HG02610 (cell line): ENCODE measurements around the gene ABCF1.

Experiments
- ATAC-seq: cut with Tn5 transposase; IDR thresholded peaks from one replicate; pipeline ENCODE4 v1.9.1; 2021; ENCODE audit warnings: mild to moderate bottlenecking, moderate library complexity; ENCODE audit not compliant: unreplicated experiment

ABCF1 gene

GRCh38 chr6:30599625-30600324 lies 28.5 kb downstream of the ABCF1 start:
- ATAC-seq, result no peak

- ATAC-seq, result no peak
Measured at GRCh38 chr6:30600451-30600961, 29.3 kb downstream of the ABCF1 start.

DNA sequence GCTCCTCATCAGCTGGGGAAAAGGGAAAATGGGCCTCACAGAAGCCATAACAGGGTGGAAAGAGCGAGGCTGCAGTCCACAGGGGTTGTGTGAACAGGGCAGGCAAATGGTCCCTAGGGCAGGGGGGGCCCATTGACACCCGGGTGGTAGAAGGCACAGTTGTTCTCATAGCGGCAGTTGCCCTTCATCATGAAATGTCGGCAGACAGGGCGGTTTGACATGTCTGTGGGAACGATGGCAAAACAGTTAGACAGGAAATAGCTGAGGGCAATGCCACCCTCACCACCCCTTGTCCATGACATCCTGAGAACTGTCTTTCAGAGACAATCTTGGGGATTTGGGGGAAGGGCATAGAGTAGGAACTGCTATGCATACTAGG lies 30.2 kb downstream of the ABCF1 start:
- no peak for ATAC-seq

- no peak for ATAC-seq
Measured at GRCh38 chr6:30601815-30602641, 30.8 kb downstream of the ABCF1 start.

DNA sequence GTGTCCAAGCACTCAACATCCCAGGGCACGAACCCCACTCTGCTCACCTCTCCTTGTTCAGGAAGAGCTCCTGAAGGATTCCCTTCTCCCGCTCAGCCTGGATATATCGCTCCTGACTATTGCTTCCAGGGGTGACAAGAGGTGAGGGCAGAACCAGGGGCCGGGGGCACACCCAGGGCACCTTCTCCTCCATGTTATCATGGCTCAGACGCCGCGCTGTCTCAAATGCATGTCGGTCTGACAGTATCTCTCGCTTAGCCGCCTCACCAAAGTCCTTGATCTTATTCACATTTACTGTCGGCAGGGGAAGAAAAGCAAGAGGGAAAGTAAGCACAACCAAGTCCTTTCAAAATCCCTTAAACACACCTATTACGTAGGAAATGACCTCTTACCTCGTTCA lies 32.7 kb downstream of the ABCF1 start:
- no peak for ATAC-seq

GRCh38 chr6:30610065-30610464 lies 38.8 kb downstream of the ABCF1 start:
- ATAC-seq, result no peak

GRCh38 chr6:30611150-30611855 lies 40.1 kb downstream of the ABCF1 start:
- no peak for ATAC-seq

GRCh38 chr6:30611856-30612194 lies 40.6 kb downstream of the ABCF1 start:
- no peak for ATAC-seq

DNA sequence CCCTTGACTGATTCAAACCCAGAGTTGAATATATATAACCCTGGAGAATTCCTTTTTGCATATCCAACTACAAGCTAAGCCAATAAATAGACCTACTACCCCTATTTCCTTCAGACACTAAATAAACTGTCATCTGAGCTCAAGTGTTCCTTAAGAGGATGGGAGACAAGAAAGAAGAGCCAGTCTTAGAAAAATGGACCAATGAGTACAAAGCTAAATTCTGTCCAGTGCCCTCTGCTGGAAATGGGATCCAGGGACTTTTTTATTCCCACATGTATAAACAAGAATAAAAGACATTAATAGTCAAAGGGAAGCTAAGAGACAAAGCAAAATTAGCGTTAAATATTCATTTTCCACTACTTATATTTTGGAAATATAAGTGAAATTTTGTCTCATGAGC lies 41.0 kb downstream of the ABCF1 start:
- ATAC-seq, result no peak

GRCh38 chr6:30612687-30613248 lies 41.5 kb downstream of the ABCF1 start:
- ATAC-seq, result no peak

GRCh38 chr6:30613251-30614043 lies 42.2 kb downstream of the ABCF1 start:
- ATAC-seq, result no peak

- no peak for ATAC-seq
Measured at GRCh38 chr6:30614044-30614842, 43.0 kb downstream of the ABCF1 start.

DNA sequence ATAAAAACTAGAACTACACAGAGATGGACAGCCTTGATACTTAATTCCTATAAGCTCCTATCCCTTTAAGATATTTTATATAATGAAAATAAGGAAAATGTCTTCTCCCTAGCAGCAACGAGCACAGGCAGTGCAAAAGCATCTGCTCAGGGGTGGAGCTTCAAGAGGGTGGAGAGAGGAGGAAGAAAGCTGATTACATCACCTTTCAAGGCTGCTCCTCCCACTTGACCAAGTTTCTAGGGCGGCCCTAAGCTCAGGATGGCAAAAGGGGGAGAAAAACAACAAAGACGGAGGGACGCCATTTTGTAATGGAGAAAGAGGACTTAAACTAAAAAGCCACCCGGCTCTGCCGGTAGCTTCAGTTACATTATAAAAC lies 43.6 kb downstream of the ABCF1 start:
- ATAC-seq, result peak; percentile 52

- no peak for ATAC-seq
Measured at GRCh38 chr6:30615219-30615957, 44.1 kb downstream of the ABCF1 start.

DNA sequence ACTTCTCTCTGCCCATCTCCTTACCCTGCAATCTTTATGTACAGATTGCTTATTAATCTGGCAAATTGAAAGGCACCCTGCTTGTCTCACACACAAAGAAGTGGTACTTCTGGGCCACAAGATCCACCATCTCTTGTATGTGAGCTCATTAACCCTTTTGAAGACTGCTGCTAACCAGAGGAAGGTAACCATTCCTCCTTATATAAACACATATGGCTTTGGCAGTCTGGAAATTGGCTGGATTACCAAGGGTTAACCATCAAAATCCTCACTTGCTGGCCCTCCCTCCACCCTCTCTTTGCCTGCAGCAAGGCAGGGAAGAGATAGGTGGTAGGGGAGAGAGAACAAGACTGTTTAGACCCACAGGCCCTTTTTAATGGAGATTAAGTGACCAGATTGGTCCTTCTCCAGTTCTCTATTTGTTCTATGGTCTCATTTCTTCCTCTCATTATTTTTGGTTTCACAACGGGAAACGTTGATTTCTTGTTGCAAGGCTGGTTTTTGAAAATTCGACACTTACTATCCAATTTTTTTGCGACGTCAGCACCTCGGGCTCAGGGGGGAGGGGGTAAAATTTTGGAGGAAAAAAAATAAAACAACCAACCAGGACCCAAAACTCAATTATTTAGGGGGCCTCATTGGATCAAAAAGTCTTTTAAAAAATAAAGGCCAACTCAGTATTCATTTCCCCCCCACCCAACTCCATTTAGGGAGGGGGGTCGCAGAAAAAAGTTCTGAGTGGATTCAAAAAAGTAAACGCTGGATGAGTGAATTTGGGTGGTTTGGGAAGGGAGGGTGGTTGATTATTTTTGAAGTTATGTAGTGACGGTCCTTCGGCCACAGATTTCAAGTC lies 44.9 kb downstream of the ABCF1 start:
- ATAC-seq, result no peak

- peak; percentile 81 for ATAC-seq
Measured at GRCh38 chr6:30616811-30617564, 45.7 kb downstream of the ABCF1 start, which contains the start of gene PPP1R10. PPP1R10 (minus strand) TSS chr6:30617243; CDS start chr6:30609944, 7,299 bp downstream.

DNA sequence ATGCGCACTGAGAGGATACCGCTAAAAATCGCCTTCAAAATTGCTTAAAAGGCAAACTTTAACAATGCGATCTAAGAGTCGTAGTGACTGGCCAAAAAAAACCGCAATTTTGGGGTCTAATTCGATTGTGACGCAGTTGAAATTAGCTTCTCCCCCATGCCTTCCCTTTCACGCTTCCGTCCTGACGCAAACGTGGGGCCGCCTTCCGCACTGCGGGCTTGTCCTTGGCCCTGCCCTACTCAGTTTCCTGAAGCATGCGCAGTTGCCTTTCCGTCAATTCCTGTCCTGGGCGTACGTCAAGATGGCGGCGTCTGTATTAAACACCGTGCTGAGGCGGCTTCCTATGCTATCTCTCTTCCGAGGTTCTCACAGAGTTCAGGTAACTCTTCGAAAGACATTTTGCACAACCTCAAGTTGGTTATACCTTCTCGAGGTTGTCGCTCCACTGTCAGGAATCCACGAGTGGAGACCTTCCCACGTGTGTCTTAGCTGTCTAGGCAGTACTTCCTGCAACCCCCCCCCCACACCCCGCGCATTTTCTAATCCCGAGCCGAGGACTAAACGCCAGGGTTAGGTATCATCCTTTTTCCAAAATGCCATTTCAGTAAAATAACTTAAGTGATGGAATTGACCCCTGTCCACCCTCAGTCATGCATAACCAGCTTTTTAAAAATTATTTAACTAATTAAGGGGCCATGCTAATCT lies 46.5 kb downstream of the ABCF1 start, which contains the start of gene MRPS18B:
MRPS18B (plus strand) TSS at position 276 of the 705 bp plus-strand sequence; CDS start at position 302, 26 bp downstream.
- ATAC-seq, result peak; percentile 72
